Lower leg skin (tissue), 4 donors: ENCODE results near the gene FAM187B. TPM values are rescaled to one million over a fixed set of nuclear protein-coding genes. Genes with fewer than 3 reads are reported as not detected.
"Not testable (repeated sequence)": the region's sequence is repeated elsewhere in the genome, so short reads cannot be mapped to it uniquely, and the experiment has no call there.

Experiments used
- DNase-seq, 2 donors: peaks; one replicate each; pipeline ENCODE4 v3.0.0-alpha.2; 2019; ENCODE audit warnings: low spot score in 2 of 2
- H3K4me3 ChIP-seq: fragments of 200-600 bp; sonication (generic); 2 replicates; pipeline ENCODE4 v1.5.1; 2017; ENCODE audit warnings: mild to moderate bottlenecking, low read depth; ENCODE audit not compliant: poor library complexity, severe bottlenecking
- POLR2A ChIP-seq, 2 donors: fragments of 450-650 bp; IDR thresholded peaks; one replicate each; pipeline ENCODE4 v1.6.1; 2016 to 2017; ENCODE audit warnings: antibody characterized with exemption in 2 of 2, mild to moderate bottlenecking in 1 of 2, moderate library complexity in 1 of 2
- WGBS, 2 donors: methylation state at CpG; one replicate each; pipeline ENCODE4 v1.1.5; 2018; 5-methylcytosine and 5-hydroxymethylcytosine counted together
- intact Hi-C: fragments of 100-400 bp; cut with DNase I; formaldehyde crosslinking; loops from one replicate; pipeline ENCODE4 v1.15.0; 2023; ENCODE audit warnings: low total_unique reads
- total RNA-seq, 4 donors: library from RNA; depleted of rRNA; stranded (reverse); fragments of >200 nt; gene quantifications; one replicate each; pipeline ENCODE4 v1.1.0, GENCODE V29; 2016
- TF ChIP-seq, protein P1 (sequence below), 3 donors: fragments of 450-650 bp; IDR thresholded peaks; one replicate each; pipeline ENCODE4 v1.5.1; 2016; ENCODE audit warnings: antibody characterized with exemption in 3 of 3, mild to moderate bottlenecking in 3 of 3, moderate library complexity in 2 of 3

Gene FAM187B
- total RNA-seq, 4 donors from 2014 or later: not detected

DNA sequence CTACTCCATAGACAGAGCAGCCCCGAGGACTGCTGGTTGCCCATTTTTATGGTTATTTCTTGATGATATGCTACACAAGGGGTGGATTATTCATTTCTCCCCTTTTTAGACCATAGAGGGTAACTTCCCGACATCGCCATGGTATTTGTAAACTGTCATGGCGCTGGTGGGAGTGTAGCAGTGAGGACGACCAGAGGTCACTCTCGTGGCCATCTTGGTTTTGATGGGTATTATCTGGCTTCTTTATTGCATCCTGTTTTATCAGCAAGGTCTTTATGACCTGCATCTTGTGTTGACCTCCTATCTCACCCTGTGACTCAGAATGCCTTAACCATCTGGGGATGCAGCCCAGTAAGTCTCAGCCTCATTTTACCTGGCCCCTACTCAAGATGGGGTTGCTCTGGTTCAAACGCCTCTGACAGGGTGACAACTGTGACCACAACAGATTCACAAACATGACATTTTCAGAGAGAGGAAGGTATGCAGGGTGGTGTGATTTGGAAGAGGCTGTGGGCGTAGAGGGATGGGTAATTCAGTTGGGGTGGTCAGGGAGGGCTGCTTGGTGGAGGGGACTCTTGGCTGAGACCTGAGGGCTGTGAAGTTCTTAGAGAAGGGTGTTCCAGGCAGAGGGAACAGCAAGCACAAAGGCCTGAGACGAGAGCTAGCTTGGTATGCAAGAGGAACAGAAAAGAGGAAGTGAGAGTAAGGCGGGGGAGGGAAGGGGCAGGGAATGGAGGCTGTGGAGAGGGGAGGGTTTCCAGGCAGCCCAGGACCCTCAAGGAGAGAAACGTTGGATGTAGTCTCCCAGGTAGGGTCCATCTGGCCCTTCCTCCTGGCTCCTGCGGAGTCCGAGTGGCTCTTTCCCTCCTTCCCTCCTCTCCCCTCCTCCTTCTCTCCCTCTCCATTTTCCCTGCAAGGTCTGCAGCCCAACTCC, 23.5 kb downstream of the FAM187B start:
- 70 to 76% methylated on average over 13 of the region's 13 CpGs for WGBS, 2 donors
- intact Hi-C loops: no loop called here
- TF ChIP-seq, protein P1, sequence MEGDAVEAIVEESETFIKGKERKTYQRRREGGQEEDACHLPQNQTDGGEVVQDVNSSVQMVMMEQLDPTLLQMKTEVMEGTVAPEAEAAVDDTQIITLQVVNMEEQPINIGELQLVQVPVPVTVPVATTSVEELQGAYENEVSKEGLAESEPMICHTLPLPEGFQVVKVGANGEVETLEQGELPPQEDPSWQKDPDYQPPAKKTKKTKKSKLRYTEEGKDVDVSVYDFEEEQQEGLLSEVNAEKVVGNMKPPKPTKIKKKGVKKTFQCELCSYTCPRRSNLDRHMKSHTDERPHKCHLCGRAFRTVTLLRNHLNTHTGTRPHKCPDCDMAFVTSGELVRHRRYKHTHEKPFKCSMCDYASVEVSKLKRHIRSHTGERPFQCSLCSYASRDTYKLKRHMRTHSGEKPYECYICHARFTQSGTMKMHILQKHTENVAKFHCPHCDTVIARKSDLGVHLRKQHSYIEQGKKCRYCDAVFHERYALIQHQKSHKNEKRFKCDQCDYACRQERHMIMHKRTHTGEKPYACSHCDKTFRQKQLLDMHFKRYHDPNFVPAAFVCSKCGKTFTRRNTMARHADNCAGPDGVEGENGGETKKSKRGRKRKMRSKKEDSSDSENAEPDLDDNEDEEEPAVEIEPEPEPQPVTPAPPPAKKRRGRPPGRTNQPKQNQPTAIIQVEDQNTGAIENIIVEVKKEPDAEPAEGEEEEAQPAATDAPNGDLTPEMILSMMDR (IDR thresholded peaks at IDR 0.05): no peak
- no peak for TF ChIP-seq POLR2A (IDR thresholded peaks at IDR 0.05)
- no peak for DNase-seq
- H3K4me3 ChIP-seq: no peak overlapping the region

DNA sequence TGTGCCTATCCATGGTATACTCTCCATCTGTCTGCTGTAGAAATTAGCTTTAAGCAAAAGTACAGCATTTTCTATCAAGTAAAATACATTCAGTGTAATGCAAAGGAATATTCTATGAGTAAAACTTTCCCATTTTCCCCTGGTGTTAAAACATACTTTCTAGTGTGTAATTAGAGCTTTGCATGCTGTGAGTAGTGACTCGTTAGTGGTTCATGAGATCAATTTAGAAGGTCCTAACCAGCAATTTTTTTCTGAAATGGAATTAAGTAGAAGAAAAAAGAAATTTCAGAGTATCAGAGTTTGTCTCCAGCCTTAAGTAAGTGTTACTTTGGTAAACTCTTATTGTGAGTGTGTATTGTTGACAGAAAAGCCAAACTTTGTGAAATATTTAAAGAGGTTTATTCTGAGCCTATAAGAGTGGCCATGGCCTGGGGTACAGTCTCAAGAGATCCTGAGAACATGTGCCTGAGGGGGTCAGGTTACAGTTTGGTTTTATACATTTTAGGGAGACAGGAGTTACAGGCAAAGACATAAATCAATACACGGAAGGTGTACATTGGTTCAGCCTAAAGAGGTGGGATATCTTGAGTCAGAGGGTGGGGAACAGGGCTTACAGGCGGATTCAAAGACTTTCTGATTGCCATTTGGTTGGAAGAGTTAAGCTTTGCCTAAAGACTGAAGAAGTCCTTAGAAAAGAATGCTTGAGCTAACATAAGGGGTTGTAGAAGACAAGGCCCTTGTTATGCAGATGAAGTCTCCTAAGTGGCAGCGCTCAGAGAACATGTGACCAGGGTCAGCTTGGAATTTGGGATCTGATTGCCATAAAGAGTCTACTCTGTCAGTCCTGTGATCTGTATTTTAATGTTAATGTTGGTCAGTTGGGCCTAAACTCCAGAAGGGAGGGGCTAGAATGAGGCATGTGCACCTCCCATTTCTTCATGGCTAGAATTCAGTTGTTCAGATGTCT, 25.5 kb downstream of the FAM187B start:
- no peak for TF ChIP-seq POLR2A (IDR thresholded peaks at IDR 0.05)
- TF ChIP-seq, protein P1 (IDR thresholded peaks at IDR 0.05): no peak
- 87 to 89% methylated on average over 4 of the region's 4 CpGs for WGBS, 2 donors
- intact Hi-C loops: no loop called here
- no peak for DNase-seq
- no peak overlapping the region for H3K4me3 ChIP-seq

DNA sequence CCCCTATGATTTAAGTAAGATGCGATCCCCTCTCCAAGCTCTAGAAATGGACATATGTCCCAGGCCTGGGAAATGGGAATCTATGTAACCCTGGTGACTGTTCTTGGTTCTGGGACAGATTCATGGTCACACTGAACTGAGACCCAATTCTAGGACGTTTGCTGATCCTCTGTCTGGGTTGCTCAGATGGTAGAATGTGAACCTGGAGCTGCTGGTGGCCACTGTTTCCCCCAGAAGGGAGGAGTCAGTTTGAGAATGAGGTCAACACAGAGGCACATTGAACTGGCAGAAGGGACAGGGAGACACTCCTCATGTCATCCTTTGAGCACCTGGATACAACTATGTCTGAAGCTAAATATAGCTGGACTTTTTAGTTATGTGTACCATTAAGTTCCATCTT, 29.1 kb downstream of the FAM187B start:
- DNase-seq: no peak
- WGBS, 2 donors: 60 to 80% methylated on average over 2 of the region's 2 CpGs
- H3K4me3 ChIP-seq: no peak overlapping the region
- intact Hi-C loops: no loop called here
- TF ChIP-seq POLR2A (IDR thresholded peaks at IDR 0.05): no peak
- TF ChIP-seq, protein P1 (IDR thresholded peaks at IDR 0.05): no peak

DNA sequence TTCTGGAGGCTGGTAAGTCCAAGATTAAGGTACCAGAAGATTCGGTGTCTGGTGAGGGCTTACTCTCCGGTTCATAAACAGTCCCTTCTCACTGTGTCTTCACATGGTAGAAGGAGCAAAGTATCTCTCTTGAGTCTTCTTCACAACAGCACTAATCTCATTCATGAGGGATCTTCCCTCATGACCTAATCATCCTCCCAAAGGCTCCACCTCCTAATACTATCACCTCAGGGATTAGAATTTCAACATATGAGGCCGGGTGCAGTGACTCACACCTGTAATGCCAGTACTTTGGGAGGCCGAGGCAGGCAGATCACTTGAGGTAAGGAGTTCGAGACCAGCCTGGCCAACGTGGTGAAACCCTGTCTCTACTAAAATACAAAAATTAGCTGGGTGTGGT, 31.7 kb downstream of the FAM187B start:
- DNase-seq, H3K4me3 ChIP-seq, intact Hi-C loops: not testable (repeated sequence)
- WGBS, 2 donors: 74 to 77% methylated on average over 6 of the region's 6 CpGs

DNA sequence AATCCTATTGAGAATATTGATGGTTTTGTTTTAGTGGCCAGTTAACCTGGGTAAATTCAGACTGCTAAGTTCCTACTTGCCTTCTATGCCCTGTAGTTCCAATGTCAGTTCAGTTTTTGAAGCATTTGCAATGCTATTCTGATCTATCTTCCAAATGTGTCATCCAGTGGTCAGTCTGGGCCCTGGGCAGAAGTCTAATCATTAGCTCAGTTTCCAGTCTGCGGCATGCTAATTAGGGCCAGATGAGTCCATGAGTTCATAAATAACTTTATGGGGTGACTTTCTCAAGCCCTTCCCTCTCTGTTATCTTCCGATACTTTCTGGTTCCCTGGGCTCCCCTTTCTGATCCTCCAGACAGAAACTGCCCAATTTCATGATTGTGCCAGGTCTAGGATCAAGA, 32.7 kb downstream of the FAM187B start:
- DNase-seq: no peak
- H3K4me3 ChIP-seq: no peak overlapping the region
- 39 to 54% methylated on average over 2 of the region's 2 CpGs for WGBS, 2 donors
- TF ChIP-seq, protein P1 (IDR thresholded peaks at IDR 0.05): no peak
- TF ChIP-seq POLR2A (IDR thresholded peaks at IDR 0.05): no peak
- intact Hi-C loops: no loop called here
